ENCODE results near the gene SLC39A11.

The SLC39A11 gene

GRCh38 chr17:72622661-72623433 is 469.6 kb downstream of the SLC39A11 start:
- Histone ChIP-seq H3K9ac (ENCODE audit: low read length) (no peak overlapping the region), H3K4me1 (ENCODE audit: low read length) (no peaks in the 10 kb centered on the region), H4K20me1 (ENCODE audit: insufficient read depth, low read length) (no peaks in the 10 kb centered on the region), H3K79me2 (ENCODE audit: low read length) (no peaks in the 10 kb centered on the region), H3K27ac (ENCODE audit: low read length) (no peak overlapping the region), H3K9me3 (replicated peaks; ENCODE audit: insufficient read depth, low read length) (no peaks in the 10 kb centered on the region), H3K4me3 (ENCODE audit: low read length) (no peak overlapping the region), H3K27me3 (replicated peaks; ENCODE audit: insufficient read depth, low read length) (no peaks in the 10 kb centered on the region), H3K36me3 (replicated peaks; ENCODE audit: insufficient read depth, low read length) (no peaks in the 10 kb centered on the region), H2AFZ (ENCODE audit: low read length) (no peak overlapping the region), H3K4me2 (ENCODE audit: low read depth, low read length) (no peak overlapping the region), H3F3A (ENCODE audit: insufficient read depth, low read length) (no peaks in the 10 kb centered on the region), H3K9me2 (replicated peaks; ENCODE audit: insufficient read depth, low read length) (no peaks in the 10 kb centered on the region)
- no peak for DNase-seq
- TF ChIP-seq EZH2phosphoT487 (IDR thresholded peaks at IDR 0.05; ENCODE audit: low read length) = no peak
- TF ChIP-seq EZH2 (optimal IDR thresholded peaks at IDR 0.05; ENCODE audit: low read depth, low read length) = no peak
- TF ChIP-seq CTCF (IDR thresholded peaks at IDR 0.05; ENCODE audit: low read length) = no peak

GRCh38 chr17:72619976-72620650 is 472.4 kb downstream of the SLC39A11 start:
- Histone ChIP-seq H4K20me1 (ENCODE audit: insufficient read depth, low read length) (no peaks in the 10 kb centered on the region), H3K27ac (ENCODE audit: low read length) (no peak overlapping the region), H3K36me3 (replicated peaks; ENCODE audit: insufficient read depth, low read length) (no peaks in the 10 kb centered on the region), H3K9me3 (replicated peaks; ENCODE audit: insufficient read depth, low read length) (no peaks in the 10 kb centered on the region), H3K9ac (ENCODE audit: low read length) (no peak overlapping the region), H3F3A (ENCODE audit: insufficient read depth, low read length) (no peaks in the 10 kb centered on the region), H3K4me3 (ENCODE audit: low read length) (no peak overlapping the region), H3K9me2 (replicated peaks; ENCODE audit: insufficient read depth, low read length) (no peaks in the 10 kb centered on the region), H2AFZ (ENCODE audit: low read length) (no peak overlapping the region), H3K4me1 (ENCODE audit: low read length) (no peaks in the 10 kb centered on the region), H3K27me3 (replicated peaks; ENCODE audit: insufficient read depth, low read length) (no peaks in the 10 kb centered on the region), H3K4me2 (ENCODE audit: low read depth, low read length) (no peak overlapping the region), H3K79me2 (ENCODE audit: low read length) (no peaks in the 10 kb centered on the region)
- no peak for TF ChIP-seq EZH2 (optimal IDR thresholded peaks at IDR 0.05; ENCODE audit: low read depth, low read length)
- no peak for TF ChIP-seq EZH2phosphoT487 (IDR thresholded peaks at IDR 0.05; ENCODE audit: low read length)
- TF ChIP-seq CTCF (IDR thresholded peaks at IDR 0.05; ENCODE audit: low read length) = no peak
- DNase-seq = no peak

- H3K9ac ChIP-seq (ENCODE audit: low read length) = no peak overlapping the region
- no peaks in the 10 kb centered on the region for H3F3A ChIP-seq (ENCODE audit: insufficient read depth, low read length)
- no peaks in the 10 kb centered on the region for H4K20me1 ChIP-seq (ENCODE audit: insufficient read depth, low read length)
- no peaks in the 10 kb centered on the region for H3K27me3 ChIP-seq (replicated peaks; ENCODE audit: insufficient read depth, low read length)
- H3K4me3 ChIP-seq (ENCODE audit: low read length) = no peak overlapping the region
- H3K4me1 ChIP-seq (ENCODE audit: low read length) = no peaks in the 10 kb centered on the region
- TF ChIP-seq EZH2 (optimal IDR thresholded peaks at IDR 0.05; ENCODE audit: low read depth, low read length) = no peak
- no peak for TF ChIP-seq CTCF (IDR thresholded peaks at IDR 0.05; ENCODE audit: low read length)
- no peak for TF ChIP-seq EZH2phosphoT487 (IDR thresholded peaks at IDR 0.05; ENCODE audit: low read length)
- H2AFZ ChIP-seq (ENCODE audit: low read length) = no peak overlapping the region
- H3K27ac ChIP-seq (ENCODE audit: low read length) = no peak overlapping the region
- H3K4me2 ChIP-seq (ENCODE audit: low read depth, low read length) = no peak overlapping the region
- H3K36me3 ChIP-seq (replicated peaks; ENCODE audit: insufficient read depth, low read length) = no peaks in the 10 kb centered on the region
- no peak for DNase-seq
- H3K9me3 ChIP-seq (replicated peaks; ENCODE audit: insufficient read depth, low read length) = no peaks in the 10 kb centered on the region
- no peaks in the 10 kb centered on the region for H3K79me2 ChIP-seq (ENCODE audit: low read length)
- no peaks in the 10 kb centered on the region for H3K9me2 ChIP-seq (replicated peaks; ENCODE audit: insufficient read depth, low read length)
Measured at GRCh38 chr17:72618001-72618509, 474.4 kb downstream of the SLC39A11 start.

Data from MM.1S (cell line).